Measurements from ENCODE around the gene SLC24A1. TPM values are rescaled to one million over a fixed set of nuclear protein-coding genes. Genes with fewer than 3 reads are reported as not detected.

SLC24A1 gene
- total RNA-seq, 4 donors from 2014 or later, result 6.0 to 15.7 (median 9.4) TPM

- no peak overlapping the region for H3K4me3 ChIP-seq
- no peak overlapping the region for H3K27ac ChIP-seq
- H3K27me3 ChIP-seq, result no peaks in the 10 kb centered on the region
- H3K36me3 ChIP-seq, result no peaks in the 10 kb centered on the region
- TF ChIP-seq POLR2A (IDR thresholded peaks at IDR 0.05), result no peak
- TF ChIP-seq CTCF (IDR thresholded peaks at IDR 0.05), result no peak
- H3K9me3 ChIP-seq, result no peaks in the 10 kb centered on the region
- H3K4me1 ChIP-seq, result no peaks in the 10 kb centered on the region
- DNase-seq, result no peak
Observed at GRCh38 chr15:65644282-65644681, 22.5 kb downstream of the SLC24A1 start.

DNA sequence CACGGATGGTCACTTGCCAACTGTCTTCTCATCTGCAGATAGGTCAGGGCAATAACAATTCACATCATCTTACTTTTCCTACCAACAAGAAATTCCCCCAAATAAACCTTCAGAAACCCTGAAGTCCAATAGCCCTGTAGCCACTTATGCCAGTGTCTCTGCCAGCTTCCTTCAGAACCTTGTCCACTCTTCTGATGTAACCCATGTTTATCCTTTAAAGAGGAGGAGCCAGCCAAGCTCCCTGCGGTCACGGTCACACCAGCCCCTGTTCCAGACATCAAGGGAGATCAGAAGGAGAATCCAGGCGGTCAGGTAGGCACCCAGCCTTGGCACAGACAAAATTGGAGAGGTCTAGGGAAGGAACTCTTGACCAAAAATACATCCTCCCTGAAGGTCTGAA, 23.7 kb downstream of the SLC24A1 start:
- H3K27me3 ChIP-seq, result no peaks in the 10 kb centered on the region
- TF ChIP-seq POLR2A (IDR thresholded peaks at IDR 0.05), result no peak
- no peak for TF ChIP-seq CTCF (IDR thresholded peaks at IDR 0.05)
- DNase-seq, result no peak
- no peaks in the 10 kb centered on the region for H3K4me1 ChIP-seq
- no peaks in the 10 kb centered on the region for H3K9me3 ChIP-seq
- H3K4me3 ChIP-seq, result no peak overlapping the region
- no peaks in the 10 kb centered on the region for H3K36me3 ChIP-seq
- H3K27ac ChIP-seq, result no peak overlapping the region

DNA sequence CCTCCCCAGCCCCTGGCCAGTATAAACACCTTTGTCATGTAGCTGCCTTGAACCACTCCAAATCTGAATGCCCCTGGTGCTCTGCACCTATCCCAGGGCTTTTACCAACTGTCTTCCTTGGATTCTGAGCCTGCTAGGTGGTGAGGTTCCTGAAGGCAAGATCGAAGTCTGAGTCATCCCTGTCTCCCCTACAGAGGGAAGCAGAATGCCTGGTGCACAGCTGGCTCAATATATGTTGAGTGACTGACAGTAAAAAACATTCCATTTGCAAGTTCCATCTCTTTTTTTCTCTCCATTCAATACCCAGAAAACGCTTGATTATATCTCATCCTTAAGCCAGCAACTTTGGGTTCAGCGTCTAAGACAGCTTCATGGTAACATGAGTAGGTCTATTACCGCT, 24.7 kb downstream of the SLC24A1 start:
- DNase-seq, result no peak
- TF ChIP-seq POLR2A (IDR thresholded peaks at IDR 0.05), result no peak
- TF ChIP-seq CTCF (IDR thresholded peaks at IDR 0.05), result no peak
- H3K9me3 ChIP-seq, result no peaks in the 10 kb centered on the region
- no peaks in the 10 kb centered on the region for H3K27me3 ChIP-seq
- no peaks in the 10 kb centered on the region for H3K36me3 ChIP-seq
- no peak overlapping the region for H3K4me3 ChIP-seq
- no peaks in the 10 kb centered on the region for H3K4me1 ChIP-seq
- no peak overlapping the region for H3K27ac ChIP-seq

GRCh38 chr15:65650312-65651041, 28.7 kb downstream of the SLC24A1 start:
- H3K9me3 ChIP-seq, result no peaks in the 10 kb centered on the region
- no peaks in the 10 kb centered on the region for H3K36me3 ChIP-seq
- H3K27ac ChIP-seq, result no peak overlapping the region
- DNase-seq, result no peak
- H3K27me3 ChIP-seq, result no peaks in the 10 kb centered on the region
- TF ChIP-seq CTCF (IDR thresholded peaks at IDR 0.05), result no peak
- no peak for TF ChIP-seq POLR2A (IDR thresholded peaks at IDR 0.05)
- H3K4me1 ChIP-seq, result no peaks in the 10 kb centered on the region
- H3K4me3 ChIP-seq, result no peak overlapping the region

DNA sequence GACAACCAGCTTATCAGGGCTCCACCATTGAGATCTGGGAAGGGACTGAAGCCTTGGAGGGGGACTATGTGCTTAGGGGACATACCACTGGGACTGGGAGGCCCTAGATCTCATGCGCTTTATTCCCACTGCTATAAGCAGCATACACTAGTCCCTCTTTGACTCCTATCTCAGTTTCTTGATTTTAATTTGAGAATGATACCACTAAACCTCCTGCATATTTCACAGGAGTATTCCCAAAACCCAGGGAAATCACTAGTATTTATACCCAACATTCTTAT, 29.2 kb downstream of the SLC24A1 start:
- Histone ChIP-seq H3K4me3 (no peak overlapping the region), H3K27me3 (no peaks in the 10 kb centered on the region), H3K9me3 (no peaks in the 10 kb centered on the region), H3K27ac (no peak overlapping the region), H3K36me3 (no peaks in the 10 kb centered on the region), H3K4me1 (no peaks in the 10 kb centered on the region)
- DNase-seq, result no peak
- TF ChIP-seq POLR2A (IDR thresholded peaks at IDR 0.05) (no peak), CTCF (IDR thresholded peaks at IDR 0.05) (no peak)

Data from Peyer's patch (tissue), 4 donors.